GF-D8 (cell line): ENCODE measurements around the gene GRPEL2.
"Not testable (repeated sequence)": the region's sequence is repeated elsewhere in the genome, so short reads cannot be mapped to it uniquely, and the experiment has no call there.

Experiments used
- DNase-seq: peaks from one replicate; lab custom pipeline; 2025; lab: John Stamatoyannopoulos, UW

GRPEL2 gene

DNA sequence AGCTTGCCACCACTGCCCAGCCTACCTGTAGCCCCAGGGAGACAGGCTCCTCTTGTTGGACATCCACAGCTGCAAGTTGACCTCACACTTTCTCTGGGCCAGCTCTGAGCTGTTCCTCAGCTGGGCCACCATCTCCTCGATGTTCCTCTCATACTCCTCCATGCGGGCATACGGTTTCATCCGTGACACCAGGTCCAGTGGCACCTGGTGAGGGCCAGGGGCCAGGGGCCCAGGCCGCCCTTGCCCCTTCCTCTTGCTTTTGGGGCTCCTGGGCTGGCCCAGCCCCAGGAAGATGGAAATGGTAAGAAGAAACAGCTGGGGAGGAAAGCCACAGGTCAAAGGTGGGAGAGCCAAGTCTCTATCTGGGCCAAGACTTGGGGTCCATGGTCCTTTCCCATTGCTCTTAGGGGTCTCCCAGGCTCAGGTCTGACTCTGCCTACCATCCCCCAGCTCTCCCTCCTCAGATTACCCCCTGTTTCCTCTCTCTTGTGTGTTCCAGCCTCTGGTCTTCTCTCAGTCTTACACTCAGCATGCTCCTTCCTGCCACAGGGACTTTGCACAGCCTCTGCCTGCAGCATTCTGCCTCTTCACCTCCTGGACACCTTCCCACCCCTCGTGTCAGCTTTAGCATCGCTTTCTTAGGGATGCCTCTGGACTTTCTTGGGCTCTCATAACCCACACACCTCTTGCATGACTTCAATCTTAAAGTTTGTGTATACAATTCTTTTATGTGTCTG, 31.6 kb downstream of the GRPEL2 start:
- no peak for DNase-seq

- no peak for DNase-seq
Observed at GRCh38 chr5:149378241-149378820, 33.0 kb downstream of the GRPEL2 start.

- no peak for DNase-seq
Observed at GRCh38 chr5:149379177-149379761, 34.0 kb downstream of the GRPEL2 start, which contains the start of gene IL17B. IL17B (minus strand) TSS chr5:149379292; CDS start chr5:149379225, 67 bp downstream.

- no peak for DNase-seq
Observed at GRCh38 chr5:149379818-149380374, 34.6 kb downstream of the GRPEL2 start.

DNA sequence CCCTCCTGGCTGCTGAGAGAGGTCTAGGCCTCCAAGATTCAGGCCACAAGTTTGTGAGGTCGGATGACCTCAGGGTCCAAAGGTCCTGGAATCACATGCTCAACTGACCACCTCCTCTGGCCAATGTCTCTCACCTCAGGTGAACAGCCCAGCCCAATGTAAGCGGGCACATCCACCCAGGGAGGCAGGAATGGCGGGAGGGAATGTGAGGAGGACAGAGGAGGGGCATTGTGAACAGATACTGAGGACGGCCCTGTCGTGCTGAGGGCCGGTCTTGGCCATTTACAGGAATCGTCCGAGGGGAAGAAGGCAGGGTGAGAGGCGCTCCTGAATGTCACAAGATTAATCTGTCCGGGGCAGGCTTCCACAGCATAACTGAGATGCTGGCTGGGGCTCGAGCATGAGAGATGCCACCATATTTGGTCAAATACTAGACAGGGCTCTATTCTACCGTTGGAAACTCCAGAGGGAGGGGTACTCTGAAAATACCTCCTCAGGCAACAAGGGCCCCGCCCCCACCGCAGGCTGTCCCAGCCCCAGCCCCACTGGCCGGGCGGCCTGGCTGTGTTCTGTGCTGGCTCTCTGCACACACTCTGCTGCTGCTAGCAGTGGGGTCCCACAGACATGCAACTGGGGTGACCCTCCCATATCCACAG, 35.3 kb downstream of the GRPEL2 start:
- DNase-seq = no peak

DNA sequence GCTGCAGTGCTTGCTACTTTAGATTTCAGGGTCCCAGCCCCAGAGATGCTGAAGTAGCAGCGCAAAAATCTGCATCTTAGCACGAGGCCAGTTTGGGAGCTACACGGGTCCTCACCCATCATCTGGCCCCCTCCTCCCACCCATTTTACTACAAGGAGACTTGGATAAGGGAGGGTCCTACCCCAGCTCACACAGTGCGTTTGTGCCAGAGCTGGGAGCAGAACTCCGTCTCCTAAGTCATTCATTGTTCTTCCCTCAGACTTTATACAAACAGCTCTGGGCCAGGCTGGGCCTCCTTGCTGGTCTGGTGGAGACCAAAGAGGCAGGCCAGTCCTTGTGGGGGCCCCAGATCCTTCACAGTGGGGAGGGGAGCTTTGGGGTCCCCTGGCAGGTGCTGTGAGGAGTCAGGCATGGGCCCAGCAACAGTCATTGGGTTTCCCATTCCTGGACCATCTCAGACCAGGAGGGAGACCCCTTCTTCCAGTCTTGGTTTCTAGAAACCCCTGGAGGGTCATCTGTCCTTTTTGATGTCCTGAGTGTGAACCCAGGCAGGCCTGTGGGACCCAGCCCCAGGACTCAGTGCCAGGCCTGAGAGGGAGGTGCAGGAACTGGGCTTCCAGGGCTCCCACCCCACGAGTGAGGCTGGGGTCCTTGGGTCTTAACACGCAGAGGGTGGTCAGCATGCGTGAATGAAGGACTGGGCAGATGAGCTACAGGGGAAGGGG, 36.1 kb downstream of the GRPEL2 start:
- no peak for DNase-seq

DNA sequence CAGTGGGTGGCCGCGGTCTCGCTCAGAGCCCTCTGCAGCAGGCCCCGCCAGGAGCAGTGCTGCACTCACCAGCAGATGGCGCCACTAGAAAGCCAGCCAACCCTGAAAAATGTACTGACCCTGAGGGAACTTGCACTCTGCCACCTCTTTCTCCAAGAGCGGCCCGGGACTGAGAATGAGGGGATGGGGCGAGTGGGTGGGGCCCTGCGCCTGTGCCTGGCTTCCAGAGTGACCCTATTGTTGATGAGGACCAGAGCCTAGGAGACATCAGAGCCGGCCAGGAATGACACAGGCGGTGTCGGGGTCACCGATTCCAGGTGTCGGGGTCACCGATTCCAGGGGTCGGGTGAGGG, 36.7 kb downstream of the GRPEL2 start:
- no peak for DNase-seq

- no peak for DNase-seq
Observed at GRCh38 chr5:149382517-149383220, 37.4 kb downstream of the GRPEL2 start.

- no peak for DNase-seq
Observed at GRCh38 chr5:149383399-149383798, 38.1 kb downstream of the GRPEL2 start.

- DNase-seq = no peak
Observed at GRCh38 chr5:149386166-149386565, 40.9 kb downstream of the GRPEL2 start.

DNA sequence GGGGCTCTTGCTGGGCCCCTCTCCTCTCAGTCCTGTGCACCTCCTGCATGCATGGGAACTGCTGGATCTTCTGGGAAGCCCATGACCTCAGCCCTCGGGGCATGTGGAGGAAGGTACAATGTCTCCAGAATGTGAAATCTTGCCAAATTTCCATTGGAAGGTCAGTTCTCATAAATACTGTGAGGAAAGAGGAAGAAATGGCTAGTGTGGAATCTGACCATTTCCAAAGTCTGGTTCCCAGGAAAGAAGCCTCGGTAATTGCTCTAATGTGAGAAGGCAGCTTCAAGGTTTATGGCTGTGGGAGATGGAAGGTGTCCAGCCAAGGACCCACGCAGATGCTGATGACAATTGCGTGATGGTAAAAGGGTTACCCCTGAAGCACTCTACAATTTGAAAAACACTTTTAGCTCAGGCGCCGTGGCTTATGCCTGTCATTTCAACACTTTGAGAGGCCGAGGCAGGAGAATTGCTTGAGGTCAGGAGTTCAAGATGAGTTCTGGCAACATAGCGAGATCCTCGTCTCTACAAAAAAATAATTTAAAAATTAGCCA, 41.9 kb downstream of the GRPEL2 start:
- DNase-seq = no peak

DNA sequence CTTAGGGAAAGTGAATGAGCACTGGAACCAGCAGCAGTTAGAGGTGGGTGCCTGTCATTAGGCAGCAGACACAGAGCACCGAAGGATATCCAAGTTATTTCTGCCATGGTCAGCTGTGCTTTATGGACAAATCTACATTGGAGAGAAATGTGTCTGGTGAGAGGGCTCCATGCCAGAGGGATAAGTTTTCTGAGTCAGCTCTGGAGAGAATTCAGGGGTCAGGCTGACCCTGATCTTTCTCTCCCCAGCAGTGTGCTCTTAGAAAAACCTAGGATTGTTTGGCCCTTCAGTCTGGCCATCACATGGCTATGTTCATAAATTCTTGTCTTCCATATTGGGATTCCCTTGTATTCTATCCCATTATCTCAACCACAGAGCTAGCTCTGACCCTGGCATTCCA, 42.7 kb downstream of the GRPEL2 start:
- no peak for DNase-seq

- no peak for DNase-seq
Observed at GRCh38 chr5:149388498-149389190, 43.3 kb downstream of the GRPEL2 start.

DNA sequence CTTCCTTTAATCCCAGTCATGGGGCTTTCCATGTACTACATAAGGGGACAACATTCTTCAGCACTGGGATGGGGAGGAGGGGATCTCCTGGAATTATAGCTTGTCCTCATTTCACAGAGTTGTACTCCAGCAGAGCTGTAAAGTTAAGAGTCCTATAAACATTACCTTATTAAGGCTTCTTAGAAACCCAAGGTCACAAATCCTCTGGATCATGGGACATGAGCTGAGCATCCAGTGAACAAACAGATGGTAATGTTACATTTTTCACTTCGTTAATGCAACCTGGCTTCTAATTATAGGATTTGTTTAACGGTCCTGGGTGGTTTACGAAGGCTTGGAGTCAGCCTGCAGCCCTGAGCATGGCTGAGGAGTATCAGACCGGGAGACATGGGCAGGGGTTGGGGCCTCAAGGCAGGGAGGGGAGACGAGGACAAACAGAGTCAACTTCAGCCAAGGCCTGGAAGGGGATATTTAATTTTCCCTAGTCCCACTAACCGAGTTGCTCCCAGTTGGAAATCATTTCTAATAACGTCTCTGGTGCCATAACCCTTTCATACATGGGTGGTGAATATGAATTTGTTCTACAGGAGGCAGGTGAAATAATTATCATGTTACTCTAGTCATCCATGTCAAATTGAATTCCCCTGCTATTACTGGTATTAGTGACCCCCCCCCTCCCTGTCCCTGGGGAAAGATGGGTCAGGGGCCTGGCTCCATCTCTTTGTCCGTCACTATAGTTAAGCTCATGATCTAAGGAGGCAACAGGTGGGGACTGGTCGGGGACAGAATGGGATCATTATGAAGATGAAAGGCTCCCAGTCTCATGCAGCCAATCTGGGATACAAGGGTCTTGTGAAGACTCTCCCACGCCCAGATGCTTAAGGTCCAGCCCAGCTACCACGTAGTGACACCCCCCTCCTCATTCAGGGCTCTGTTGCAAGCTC, 44.5 kb downstream of the GRPEL2 start:
- DNase-seq = no peak

- not testable (repeated sequence) for DNase-seq
Observed at GRCh38 chr5:149391076-149391475, 45.8 kb downstream of the GRPEL2 start.

GRCh38 chr5:149391524-149391923, 46.2 kb downstream of the GRPEL2 start:
- no peak for DNase-seq

DNA sequence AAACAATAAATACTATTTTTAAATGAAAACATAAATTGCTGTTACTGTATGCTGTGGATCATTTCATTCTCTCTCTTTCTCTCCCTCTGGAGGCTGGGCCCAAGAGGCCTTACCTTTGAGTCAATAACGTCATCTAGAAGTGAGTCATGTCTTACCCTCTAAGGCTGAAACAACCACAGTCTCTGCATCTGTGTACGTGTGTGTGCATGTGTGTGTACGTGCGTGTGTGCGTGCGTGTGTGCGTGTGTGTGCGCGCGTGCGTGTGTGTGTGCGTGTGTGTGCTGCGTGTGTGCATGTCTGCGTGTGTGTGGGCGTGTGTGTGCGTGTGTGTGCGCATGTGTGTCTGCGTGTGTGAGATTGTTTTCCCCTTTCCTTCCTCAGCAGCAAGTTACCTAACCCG, 47.4 kb downstream of the GRPEL2 start:
- no peak for DNase-seq

GRCh38 chr5:149394996-149395395, 49.7 kb downstream of the GRPEL2 start:
- not testable (repeated sequence) for DNase-seq

DNA sequence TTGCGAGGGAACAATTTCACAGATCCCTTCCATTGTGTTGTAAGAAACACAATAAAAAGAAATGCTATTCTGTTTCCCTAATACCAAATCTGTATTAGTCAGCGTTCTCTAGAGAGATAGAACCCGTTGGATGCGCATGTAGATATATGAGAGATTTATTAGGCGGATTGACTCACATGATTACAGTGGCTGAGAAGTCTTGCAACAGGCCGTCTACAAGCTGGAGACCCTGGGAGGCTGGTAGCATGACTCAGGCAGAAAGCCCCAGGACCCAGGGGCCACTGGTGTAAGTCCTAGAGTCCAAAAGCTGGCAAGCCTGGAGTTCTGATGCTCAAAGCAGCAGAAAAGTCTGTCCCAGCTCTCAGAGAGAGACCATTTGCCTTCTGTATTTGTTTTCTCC, 52.2 kb downstream of the GRPEL2 start:
- DNase-seq = no peak
